GM12872 (cell line): ENCODE results near the gene ADAMTS12.

ENCODE experiments used
- CTCF ChIP-seq: IDR thresholded peaks from 3 replicates; pipeline ENCODE4 v1.5.1; 2011; ENCODE audit warnings: low read depth, mild to moderate bottlenecking, low read length, moderate library complexity; ENCODE audit not compliant: insufficient read depth

ADAMTS12 gene

GRCh38 chr5:33883482-33883881, 8.3 kb downstream of the ADAMTS12 start:
- no peak for TF ChIP-seq CTCF

- no peak for TF ChIP-seq CTCF
Observed at GRCh38 chr5:33880319-33880718, 11.5 kb downstream of the ADAMTS12 start.

- TF ChIP-seq CTCF, result no peak
Observed at GRCh38 chr5:33877449-33877848, 14.3 kb downstream of the ADAMTS12 start.

- TF ChIP-seq CTCF, result no peak
Observed at GRCh38 chr5:33867241-33867640, 24.5 kb downstream of the ADAMTS12 start.

GRCh38 chr5:33857037-33857436, 34.8 kb downstream of the ADAMTS12 start:
- TF ChIP-seq CTCF, result no peak

- TF ChIP-seq CTCF, result no peak
Observed at GRCh38 chr5:33855396-33855795, 36.4 kb downstream of the ADAMTS12 start.

GRCh38 chr5:33854733-33855151, 37.0 kb downstream of the ADAMTS12 start:
- TF ChIP-seq CTCF, result no peak

GRCh38 chr5:33852837-33853236, 39.0 kb downstream of the ADAMTS12 start:
- no peak for TF ChIP-seq CTCF
